Stimulated activated CD4-positive, alpha-beta T cell treated with anti-CD3 and anti-CD28 coated beads, Interleukin-4, amount 100 ng/mL, for 4 hours (primary cell): ENCODE data around the gene KCNIP4.

Experiments used
- DNase-seq, 2 experiments: peaks; one replicate each; pipeline ENCODE4 v3.0.0-alpha.2; 2020

The KCNIP4 gene

DNA sequence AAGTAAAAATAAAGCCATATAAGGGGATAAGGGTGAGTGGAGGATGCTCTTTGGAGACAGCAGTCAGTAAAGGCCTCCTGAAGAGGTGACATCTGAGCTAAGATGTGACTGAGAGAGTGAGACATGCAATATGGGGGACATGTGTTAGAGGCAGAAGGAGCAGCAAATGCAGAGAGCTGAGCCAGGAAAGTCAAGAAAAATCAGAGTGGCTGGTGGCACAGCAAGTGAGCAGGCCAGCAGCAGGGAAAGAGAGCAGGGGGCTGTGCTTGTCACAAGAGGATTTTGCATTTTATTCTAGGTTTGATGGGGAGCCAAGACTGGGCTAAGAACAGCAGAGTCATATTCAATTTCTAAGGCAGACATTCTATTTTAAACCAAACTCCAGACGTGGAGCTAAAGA lies 394.5 kb downstream of the KCNIP4 start:
- DNase-seq: no peak

DNA sequence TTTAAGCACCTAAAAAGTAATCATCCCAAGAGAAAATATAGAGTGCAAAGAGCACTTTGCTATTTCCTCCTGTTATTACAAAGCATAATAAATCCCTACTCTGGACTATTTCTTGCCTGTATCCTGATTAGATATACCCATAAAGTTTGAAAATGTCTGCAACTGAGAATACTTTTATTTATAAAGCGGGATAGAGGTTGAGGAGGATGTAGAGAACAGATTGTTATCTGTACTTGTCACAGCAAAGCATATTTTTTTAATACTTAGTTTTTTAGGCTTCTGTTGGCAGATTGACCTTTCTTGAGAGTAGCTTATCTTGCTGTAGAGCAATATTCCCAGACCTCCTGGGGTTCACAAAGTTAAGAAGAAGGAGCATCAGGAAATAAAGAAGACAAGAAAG lies 396.1 kb downstream of the KCNIP4 start:
- no peak for DNase-seq

DNA sequence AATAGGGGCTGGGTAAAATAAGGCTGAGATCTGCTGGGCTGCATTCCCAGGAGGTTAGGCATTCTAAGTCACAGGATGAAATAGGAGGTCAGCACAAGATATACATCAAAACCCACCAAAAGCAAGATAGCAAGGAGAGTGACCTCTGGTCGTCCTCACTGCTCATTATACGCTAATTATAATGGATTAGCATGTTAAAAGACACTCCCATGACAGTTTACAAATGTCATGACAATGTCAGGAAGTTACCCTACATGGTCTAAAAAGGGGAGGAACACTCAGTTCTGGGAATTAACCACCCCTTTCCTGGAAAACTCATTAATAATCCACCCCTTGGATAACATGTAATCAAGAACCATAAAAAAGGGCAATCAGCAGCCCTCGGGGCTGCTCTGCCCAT lies 403.6 kb downstream of the KCNIP4 start:
- DNase-seq: no peak

- DNase-seq: no peak
These were observed 404.2 kb downstream of the KCNIP4 start for GRCh38 chr4:21544415-21544814.

DNA sequence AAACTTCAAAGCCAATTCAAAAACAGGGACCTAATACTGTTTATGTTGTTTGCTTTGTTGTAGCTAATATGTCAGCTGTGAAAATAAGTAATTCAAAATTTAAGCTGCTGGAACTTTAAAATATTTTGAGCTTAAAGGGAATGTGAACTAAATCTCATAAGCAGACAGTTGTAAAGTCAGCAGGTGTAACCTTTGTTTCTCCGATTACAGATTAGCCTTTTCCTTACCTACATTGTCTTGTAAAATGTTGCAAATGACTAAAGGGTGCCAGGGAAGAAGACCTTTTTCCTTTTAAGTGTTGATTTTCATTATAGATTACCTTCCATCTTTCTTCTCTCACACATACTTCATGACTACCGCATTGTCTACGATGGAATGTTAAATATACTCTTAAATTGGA lies 405.1 kb downstream of the KCNIP4 start:
- DNase-seq: no peak

- no peak for DNase-seq
These were observed 412.7 kb downstream of the KCNIP4 start for GRCh38 chr4:21535898-21536297.

GRCh38 chr4:21531048-21531447 lies 417.5 kb downstream of the KCNIP4 start:
- no peak for DNase-seq

DNA sequence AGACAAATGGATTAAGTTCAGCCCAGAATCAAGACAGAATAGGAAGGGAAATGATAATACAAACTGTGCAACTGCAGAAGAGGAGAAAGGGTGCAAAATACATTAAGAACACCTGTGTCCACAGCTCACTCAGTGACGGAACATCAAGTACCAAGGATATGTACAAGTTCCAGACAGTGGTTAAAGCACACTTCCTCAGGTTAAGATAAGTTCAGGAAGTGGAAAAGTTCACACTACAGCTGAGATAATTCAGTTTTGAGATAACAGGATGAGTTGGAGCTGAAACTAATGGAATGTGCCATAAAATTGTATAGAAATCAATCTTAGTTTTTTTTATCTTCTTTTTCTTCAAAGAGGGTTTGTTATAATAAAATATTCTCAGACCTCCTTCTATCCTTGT lies 419.4 kb downstream of the KCNIP4 start:
- no peak for DNase-seq

- DNase-seq: no peak
These were observed 426.3 kb downstream of the KCNIP4 start for GRCh38 chr4:21522296-21522695.

DNA sequence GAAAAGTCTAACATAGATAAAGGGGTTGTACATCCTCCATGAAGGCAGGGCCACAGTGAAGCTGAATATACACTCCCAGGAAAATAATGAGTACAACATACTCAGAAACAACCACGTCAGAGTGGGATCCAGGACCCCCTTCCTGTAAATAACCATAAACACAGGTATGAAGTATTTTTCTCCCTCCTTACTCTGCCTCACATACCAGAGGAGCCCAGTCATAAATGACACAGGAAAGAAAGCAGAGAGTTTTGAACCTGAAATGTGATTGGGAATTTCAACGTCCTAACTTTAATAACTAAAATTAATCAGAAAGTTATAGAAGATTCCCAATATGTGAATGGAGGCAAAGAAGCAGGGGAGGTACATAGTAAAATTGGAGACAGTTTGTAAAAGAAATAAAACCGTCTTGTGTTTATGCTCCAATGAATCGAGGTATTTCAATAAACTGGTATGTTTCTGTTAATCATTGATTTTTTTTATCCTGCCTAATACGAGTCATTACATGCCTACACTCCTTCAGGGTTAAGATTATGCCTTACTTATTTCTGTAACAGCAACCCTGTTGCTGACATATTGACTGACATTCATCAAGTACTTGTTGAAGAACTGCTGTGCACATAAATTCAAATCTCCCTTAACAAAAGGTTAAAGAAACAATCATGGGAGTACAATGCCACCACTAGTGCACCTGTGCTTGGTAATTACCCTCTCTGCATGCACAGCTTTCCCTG lies 431.3 kb downstream of the KCNIP4 start:
- no peak for DNase-seq

- DNase-seq: no peak
These were observed 434.4 kb downstream of the KCNIP4 start for GRCh38 chr4:21514022-21514694.

DNA sequence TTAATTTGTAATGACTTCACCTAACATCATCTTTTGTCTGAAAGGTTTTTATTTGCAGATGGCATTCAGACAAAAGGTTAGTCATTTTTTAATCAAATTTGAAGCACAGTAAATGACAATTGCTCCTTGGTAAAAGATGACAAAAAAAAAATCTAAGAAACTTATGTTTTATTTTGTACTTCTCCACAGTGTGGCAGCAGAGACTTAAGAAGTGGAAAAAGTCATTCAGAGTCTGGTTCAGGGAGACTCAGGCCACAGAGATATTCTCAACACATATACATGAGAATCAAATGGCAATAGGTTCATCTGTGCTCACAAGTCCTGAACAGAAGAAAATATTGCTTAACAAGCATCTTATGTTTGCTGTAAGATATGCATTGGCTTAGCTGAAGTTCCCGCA lies 436.2 kb downstream of the KCNIP4 start:
- DNase-seq: no peak

DNA sequence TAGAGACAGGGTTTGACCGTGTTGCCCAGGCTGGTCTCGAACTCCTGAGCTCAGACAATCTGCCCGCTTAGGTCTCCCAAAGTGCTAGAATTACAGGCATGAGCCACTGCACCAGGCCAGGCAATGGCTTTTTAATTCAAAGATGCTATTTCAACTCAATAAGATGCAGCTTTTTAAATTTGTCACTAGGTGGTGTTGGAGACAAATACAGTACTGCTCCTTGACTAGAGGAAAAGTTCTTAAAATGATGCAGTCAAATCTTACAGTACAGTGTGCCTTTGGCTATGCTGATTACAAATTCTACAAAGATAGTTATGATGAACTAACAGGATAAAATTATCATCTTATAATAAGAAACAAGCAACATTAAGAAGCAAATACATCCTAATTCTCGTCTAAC lies 441.1 kb downstream of the KCNIP4 start:
- no peak for DNase-seq

- DNase-seq: no peak
These were observed 457.9 kb downstream of the KCNIP4 start for GRCh38 chr4:21490682-21491081.

DNA sequence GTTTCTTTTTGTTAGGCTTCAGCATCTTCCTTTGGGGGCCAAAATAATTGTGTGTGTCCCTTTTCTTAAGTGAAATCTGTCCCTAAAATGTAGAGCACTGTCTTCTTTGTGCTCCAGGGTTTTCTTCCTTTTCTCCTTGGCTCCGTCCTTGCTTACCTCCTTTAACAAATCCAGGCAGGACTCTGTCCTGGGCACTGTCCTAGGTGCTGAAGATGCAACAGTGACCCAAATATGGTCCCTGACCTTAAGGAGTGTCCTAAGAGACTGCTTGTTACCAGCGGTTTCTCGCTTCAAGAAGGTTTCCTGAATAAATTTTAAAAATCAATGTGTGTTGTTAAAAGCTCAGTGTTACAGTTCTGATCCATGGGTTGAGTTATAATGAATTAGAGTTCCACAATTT lies 471.8 kb downstream of the KCNIP4 start:
- DNase-seq: no peak

DNA sequence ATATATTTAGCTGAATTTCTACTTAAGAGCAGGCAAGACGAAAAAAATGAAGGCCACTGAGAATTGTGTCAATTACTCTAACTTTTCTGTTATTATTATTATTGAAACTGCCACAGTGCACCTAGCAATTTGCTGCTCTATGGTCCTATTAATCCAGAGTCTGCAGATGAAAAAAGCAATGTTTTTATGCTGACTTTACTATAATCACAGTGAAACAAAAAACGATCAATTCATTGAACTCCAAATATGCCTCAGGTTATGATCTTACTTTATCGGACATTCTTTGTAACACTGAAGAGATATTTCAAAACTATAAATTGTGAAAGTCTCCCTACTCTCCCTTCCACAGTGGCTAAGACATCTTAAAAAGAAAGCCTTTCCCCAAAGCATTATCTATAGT lies 474.4 kb downstream of the KCNIP4 start:
- no peak for DNase-seq

GRCh38 chr4:21470535-21470934 lies 478.0 kb downstream of the KCNIP4 start:
- no peak for DNase-seq

DNA sequence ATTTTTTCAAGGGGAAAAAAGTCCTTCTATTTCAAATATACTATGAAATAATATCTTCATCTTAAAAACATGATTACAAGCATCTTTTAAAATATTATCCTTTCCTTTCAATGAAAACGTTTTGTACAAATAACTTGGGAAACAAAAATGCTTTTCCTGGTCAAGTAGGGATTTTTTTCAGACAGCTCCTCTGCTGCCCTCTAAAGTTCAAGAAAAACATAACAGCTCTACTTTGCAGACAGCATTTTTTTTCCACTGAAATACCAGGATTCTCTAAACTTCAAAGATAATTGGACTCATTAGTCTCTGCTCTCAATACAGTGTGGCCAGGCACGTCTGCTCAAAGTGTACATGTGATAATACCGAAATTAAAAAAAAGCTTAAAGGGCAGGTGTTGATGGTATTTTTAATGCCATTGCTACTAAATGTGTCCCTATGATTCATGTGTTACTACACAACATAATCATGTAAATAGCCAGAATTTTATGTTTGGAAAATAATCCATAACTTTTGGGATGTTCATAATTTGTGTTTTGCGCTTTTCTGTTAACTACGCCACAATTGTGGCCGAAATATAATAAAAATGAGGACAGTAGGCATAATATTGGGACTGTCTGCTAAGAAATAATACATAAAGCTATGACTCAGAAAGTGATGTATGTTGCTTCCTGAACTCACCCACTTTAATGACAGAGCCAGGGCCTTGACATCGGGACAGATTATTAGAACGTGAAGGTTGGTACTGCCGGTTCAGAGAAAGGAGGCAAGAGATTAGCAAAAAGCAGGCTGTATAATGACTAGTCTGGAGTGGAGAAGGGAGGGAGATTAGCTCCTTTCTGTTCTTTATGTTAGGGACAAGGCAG lies 478.9 kb downstream of the KCNIP4 start:
- DNase-seq: no peak

- no peak for DNase-seq
These were observed 481.0 kb downstream of the KCNIP4 start for GRCh38 chr4:21467551-21467950.

- no peak for DNase-seq
These were observed 491.3 kb downstream of the KCNIP4 start for GRCh38 chr4:21457086-21457840.

GRCh38 chr4:21454831-21455230 lies 493.7 kb downstream of the KCNIP4 start:
- no peak for DNase-seq

DNA sequence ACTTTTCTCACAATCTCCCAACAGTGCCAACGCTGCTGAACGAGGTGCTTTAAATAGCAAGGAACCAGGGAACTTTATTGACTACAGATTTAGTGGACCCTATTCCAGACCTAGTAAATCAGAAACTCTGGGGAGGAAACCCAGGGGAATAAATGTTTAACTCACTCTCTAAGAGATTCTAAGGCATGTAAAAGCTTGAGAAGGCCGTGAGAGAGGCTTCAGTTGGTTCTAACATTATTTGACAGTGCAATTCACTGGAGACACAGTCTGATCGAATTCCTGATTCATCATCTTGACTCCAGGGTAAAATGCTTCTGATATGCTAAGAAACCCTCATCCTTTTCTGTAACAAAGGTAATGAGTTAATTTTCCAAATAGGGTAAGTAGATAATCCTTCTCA lies 494.4 kb downstream of the KCNIP4 start:
- no peak for DNase-seq

GRCh38 chr4:21452931-21453330 lies 495.6 kb downstream of the KCNIP4 start:
- DNase-seq: no peak
